CD4-positive, alpha-beta T cell treated with Interferon alpha-2 for 1 hour (primary cell): ENCODE data around the gene NIBAN1.
"Not testable (repeated sequence)": the region's sequence is repeated elsewhere in the genome, so short reads cannot be mapped to it uniquely, and the experiment has no call there.

ENCODE experiments used
- DNase-seq, 2 donors: peaks; one replicate each; pipeline ENCODE4 v3.0.0-alpha.2; 2020 to 2022

The NIBAN1 gene

GRCh38 chr1:184974056-184974836, at the start of gene NIBAN1:
Gene NIBAN1, minus strand, starts transcription at chr1:184974508. Its CDS starts 152 bp downstream, at chr1:184974356.
- DNase-seq, result peak; percentile 63 to 71

DNA sequence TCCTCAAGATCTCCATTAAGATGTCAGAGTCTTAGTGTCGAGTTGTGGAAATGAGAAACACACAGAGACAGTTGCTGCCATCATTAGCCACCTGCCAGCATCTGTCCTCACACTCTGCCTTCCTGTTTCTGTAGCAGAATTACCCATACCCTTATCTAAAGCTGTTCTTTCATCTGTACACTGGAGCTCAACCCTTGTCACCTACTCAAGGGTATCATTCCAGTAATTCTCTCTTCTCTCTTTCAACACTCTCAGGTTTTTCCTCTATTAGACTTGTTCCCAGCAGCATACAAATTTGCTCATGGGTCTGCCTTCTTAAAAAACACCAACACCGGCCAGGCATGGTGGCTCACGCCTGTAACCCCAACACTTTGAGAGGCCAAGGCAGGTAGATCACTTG, 43.7 kb upstream of the NIBAN1 start:
- DNase-seq, result no peak

GRCh38 chr1:185017338-185017737, 43.0 kb upstream of the NIBAN1 start:
- DNase-seq, result peak in 1 of 2 donors; percentile 22

DNA sequence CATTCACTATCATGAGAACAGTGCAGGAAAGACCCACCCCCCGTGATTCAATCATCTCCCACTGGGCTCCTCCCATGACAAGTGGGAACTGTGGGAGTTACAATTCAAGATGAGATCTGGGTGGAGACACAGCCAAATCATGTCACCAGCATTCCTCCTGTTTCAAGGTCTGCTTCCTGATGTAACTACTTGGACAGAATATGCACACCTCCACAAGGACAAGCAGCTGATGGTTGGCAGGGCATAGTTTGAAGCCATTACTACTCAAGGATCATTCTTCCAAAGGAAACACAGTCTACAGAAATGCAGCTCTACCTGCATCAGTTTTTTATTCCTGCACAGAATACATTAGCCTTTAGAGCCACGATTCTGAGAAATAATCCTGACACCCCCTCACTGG, 42.6 kb upstream of the NIBAN1 start:
- no peak for DNase-seq

DNA sequence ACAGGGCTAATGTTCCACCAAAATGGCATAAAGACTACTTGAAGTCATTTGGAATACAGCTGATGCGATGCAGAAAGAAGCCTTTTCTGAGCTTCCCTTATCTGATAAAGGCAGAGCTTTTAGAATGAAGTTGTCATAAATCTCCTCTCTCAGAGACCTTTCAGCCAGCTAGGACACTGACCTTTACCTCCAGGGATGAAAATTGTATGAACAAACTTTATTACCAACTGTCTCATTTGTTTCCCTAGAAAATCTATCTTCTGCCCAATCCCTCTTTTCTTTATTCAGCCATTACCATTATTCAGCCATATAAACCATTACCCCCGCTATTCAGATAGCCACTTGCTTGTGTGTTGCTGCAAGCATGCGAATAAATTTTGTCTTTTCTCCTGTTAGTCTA, 41.3 kb upstream of the NIBAN1 start:
- no peak for DNase-seq

- no peak for DNase-seq
These were observed 40.6 kb upstream of the NIBAN1 start for GRCh38 chr1:185014941-185015340.

DNA sequence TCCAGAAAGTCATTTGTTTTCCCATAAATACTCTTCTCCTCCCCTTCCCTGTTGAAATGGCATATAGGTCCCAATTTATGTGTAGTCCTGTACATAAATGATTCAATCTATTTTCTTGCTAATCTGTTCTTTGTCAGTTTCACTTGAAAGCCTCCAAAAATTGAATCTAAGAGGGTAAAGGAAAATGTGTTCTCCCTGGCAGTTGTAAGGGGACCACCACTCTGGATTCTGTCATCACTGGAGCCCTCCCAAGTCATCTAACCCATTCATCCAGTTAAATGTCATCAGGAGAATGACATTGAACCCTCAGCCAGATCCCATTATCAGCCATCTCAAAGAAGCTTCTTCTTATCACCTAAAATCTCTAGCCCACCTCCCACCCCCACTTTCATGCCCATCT, 36.1 kb upstream of the NIBAN1 start:
- no peak for DNase-seq

GRCh38 chr1:185008838-185009237, 34.5 kb upstream of the NIBAN1 start:
- DNase-seq, result no peak

- not testable (repeated sequence) for DNase-seq
These were observed 27.1 kb upstream of the NIBAN1 start for GRCh38 chr1:185001312-185001880.

DNA sequence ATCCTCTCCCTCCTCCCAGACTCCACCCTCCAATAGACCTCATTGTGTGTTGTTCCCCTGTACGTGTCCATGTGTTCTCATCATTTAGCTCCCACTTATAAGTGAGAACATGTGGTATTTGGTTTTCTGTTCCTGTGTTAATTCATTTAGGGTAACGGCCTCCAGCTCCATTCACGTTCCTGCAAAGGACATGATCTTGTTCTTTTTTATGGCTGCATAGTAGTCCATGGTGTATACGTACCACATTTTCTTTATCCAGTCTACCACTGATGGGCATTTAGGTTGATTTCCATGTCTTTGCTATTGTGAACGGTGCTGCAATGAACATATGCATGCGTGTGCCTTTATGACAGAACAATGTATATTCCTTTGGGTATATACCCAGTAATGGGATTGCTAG, 25.7 kb upstream of the NIBAN1 start:
- not testable (repeated sequence) for DNase-seq

DNA sequence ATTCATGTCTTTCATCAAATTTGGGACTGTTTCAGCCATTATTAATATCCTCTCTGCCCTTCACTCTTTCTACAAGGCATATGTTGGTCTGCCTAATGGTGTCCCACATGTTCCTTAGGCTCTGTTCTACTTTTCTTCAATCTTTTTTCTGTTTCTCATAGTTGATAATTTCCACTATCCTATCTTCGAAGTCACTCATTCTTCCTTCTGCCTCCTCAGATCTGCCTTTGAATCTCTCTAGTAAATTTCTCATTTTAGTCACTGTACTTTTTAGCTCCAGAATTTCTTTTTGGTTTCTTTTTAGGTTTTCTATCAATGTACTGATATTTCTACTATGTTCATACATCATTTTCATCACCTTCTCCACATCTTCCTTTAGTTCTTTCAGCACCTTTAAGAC, 20.0 kb upstream of the NIBAN1 start:
- no peak for DNase-seq

- DNase-seq, result no peak
These were observed 18.0 kb upstream of the NIBAN1 start for GRCh38 chr1:184992271-184992670.

GRCh38 chr1:184990204-184990603, 15.9 kb upstream of the NIBAN1 start:
- DNase-seq, result no peak

DNA sequence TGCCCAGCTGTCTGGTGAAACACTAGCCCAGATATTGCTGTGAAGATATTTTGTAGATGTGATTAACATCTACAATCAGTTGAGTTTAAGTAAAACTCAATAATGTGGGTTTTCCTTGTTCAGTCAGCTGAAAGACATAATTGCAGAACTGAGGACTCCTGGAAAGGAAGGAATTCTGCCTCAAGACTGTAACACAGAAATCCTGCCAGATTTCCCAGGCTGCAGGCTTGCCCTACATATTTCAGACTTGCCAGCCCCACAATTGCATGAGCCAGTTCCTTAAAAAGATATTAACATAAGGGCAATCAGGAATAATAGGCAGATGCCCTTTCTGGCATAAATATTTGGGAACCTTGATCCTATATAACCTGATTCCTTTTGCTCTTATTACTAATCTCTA, 14.2 kb upstream of the NIBAN1 start:
- DNase-seq, result no peak

DNA sequence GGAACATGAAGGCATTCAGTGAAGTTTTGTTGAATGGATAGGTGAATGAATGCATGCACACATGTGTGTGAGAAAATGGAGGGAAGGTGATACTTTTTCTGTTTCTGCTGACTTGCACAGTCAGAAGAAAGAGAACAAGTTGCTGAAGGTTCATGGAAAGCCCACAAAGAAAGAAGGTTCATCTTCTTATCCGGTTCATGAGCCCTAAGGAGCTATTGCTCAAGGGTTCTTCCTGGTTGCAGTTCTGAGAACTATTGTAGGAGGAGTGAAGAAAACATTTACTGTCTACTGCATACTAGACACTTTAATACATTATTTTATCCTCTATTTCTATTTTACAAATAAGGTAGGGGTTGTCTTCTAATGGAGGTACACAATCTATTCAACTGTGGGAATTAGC, 13.4 kb upstream of the NIBAN1 start:
- no peak for DNase-seq

DNA sequence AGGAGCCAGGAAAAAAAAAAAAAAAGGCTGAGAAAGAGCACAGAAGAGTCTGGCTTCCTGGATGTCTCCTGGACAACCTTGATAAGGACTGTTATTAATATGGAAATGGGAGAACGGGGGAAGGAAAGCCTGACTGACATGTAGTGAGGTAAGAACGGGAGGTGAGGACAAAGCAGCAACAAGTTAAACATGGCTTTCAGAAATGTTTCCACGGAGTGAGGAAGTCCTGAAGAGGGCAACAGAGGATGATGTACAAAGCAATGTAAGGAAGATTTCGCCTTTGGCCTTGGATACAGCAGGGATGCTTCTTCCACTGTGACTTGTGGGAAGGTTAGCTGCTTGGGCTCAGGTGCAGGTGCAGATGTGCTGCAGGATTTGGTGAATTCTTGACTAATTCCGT, 11.9 kb upstream of the NIBAN1 start:
- no peak for DNase-seq

DNA sequence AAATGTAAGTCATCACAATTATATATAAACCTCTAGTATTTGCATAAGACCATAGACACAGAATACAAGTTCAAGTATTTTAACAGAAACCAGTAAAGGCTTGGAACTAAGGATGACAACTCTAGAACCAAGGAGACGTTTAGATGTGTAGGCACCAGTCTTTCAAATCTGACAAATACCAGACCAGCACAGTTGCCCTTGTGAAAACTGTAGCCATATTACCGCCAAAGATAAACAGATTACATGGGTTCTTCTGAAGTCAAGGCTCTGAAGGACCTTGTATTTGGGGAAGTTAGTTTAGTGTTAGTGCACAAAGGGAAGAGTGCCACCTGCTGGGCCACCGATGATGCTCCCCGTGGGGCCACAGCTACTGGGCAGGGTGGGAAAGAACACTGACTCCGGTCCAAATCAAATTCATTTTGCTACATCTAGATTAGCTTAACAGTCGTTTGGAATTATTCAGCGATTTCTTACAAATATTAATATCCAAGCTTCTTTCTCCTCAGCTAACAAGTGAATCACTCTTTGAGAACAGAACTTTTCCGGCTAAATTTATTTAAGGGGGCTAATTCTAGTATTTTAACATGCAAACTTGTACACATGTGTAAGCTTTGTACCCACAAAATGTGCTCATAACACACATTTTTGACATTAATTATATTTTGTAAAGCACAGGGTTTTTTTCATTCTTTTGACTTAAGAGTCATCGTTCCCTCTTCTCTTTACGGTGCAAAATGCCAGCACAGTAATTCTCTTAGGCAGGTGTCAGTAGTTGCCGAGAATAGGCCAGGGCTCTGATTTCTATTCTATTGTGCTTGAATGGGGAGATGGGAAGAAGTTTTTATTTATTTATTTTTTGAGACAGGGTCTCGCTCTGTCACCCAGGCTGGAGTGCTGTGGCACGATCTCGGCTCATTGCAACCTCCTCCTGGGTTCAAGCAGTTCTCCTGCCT, 8.0 kb upstream of the NIBAN1 start:
- DNase-seq, result peak; percentile 77 to 80

GRCh38 chr1:184980726-184981125, 6.4 kb upstream of the NIBAN1 start:
- DNase-seq, result no peak

DNA sequence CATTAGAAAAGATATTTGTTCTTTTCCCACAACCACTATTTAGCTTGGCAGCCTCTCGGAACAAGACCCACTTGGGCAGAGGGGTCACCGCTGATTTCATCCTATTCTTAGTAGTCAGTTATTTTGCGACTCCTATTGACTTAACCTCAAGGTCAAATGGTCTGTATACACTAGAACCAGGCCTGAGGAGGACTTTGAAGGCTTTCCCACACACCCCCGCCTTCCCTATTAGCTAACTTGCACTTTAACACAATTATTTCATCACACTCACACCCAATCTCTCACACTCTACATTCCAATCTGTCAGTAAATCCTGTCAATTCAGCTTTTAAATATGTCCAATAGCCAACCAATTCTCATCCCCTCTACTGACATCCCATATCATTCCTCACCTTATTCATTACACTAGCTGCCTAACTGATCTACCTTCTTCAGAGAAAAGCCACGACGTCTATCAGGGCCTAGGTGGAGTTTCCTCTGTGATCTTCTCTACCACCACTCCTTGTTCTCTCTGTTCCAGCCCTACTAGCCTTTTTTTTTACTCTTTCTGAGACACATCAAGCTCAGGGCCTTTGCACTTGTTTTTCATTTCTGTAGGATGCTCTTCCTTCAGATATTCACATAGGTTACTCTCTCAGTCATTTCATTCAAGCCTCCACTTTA, 1.0 kb upstream of the NIBAN1 start:
- peak in 1 of 2 donors; percentile 45 for DNase-seq

DNA sequence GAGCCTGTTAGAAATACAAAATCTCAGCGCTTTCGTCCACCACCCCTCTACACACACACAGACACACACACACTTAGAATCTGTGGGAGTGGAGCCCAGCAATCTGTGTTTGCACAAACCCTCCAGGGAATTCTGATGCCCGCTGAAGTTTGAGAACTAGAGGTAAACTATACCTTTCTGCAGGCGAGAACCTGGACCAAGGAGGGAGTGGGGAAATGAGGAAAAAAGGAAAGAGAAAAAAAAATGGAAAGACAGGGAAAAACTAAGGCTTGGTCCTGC, 468 bp upstream of the NIBAN1 start:
- no peak for DNase-seq

- DNase-seq, result peak; percentile 65 to 69
These were observed 844 bp downstream of the NIBAN1 start for GRCh38 chr1:184973272-184974055.

DNA sequence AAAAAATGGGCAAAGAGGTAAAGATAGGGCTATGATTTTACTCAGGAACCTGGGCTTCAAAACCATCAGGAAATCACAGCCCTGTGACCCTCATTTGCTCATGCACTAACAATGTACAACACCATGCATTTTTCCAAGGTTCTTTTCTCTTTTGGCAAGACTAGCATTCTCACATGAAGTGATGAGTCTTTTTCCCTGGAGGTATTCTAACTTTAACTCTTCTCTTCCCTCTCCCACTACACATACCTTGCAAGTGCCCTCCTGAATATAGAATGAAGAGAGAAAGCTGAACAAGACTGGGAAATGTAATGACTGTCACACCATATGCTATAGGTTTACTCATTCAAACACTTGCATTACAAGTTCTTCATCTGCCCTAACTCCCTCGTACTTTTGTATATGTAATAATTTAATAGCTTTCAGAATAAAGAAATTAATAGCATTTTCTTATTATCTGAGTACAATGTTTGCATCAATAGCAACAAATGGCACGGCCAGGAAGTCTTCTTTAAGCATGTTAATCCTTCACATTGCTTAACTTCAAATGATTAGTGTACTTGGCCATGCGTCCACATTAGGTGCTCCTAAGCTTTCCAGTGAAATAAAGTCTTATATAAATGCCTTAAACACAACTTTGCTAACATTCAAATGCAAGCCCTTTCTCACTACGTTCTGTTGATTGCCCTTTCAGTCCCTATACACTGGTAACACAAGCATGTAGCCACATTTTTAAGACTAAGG, 1.8 kb downstream of the NIBAN1 start:
- DNase-seq, result no peak
